Upper lobe of left lung (tissue), 6 donors: ENCODE results near the gene KNSTRN. TPM values are rescaled to one million over a fixed set of nuclear protein-coding genes. Genes with fewer than 3 reads are reported as not detected.

Experiments used
- ATAC-seq, 2 donors: fragments of 200-7000 bp; cut with Tn5 transposase; one replicate each; pipeline ENCODE4 v1.9.1; 2022; ENCODE audit warnings: mild to moderate bottlenecking in 2 of 2, moderate library complexity in 2 of 2; ENCODE audit not compliant: low FRiP score in 2 of 2
- DNase-seq, 2 donors: peaks; one replicate each; pipeline ENCODE4 v3.0.0-alpha.2; 2019 to 2020
- H3K27ac ChIP-seq, 4 donors: fragments of 200-600 bp; sonication (generic); one replicate each; pipeline ENCODE4 v1.5.1; 2016 to 2019
- H3K27me3 ChIP-seq, 4 donors: fragments of 200-600 bp; sonication (generic); one replicate each; pipeline ENCODE4 v1.5.1; 2017 to 2019
- H3K36me3 ChIP-seq, 4 donors: fragments of 200-600 bp; sonication (generic); one replicate each; pipeline ENCODE4 v1.5.1; 2016 to 2019
- H3K4me1 ChIP-seq, 4 donors: fragments of 200-600 bp; sonication (generic); one replicate each; pipeline ENCODE4 v1.5.1; 2018 to 2019
- H3K4me3 ChIP-seq, 4 donors: fragments of 200-600 bp; sonication (generic); one replicate each; pipeline ENCODE4 v1.5.1; 2017 to 2019; ENCODE audit warnings: mild to moderate bottlenecking in 2 of 4, moderate library complexity in 1 of 4
- H3K9me3 ChIP-seq, 4 donors: fragments of 200-600 bp; sonication (generic); one replicate each; pipeline ENCODE4 v1.5.1; 2018 to 2019
- EP300 ChIP-seq, 4 donors: sonication (generic); formaldehyde crosslinking; IDR thresholded peaks; one replicate each; pipeline ENCODE4 v1.5.1; 2017; ENCODE audit warnings: antibody characterized with exemption in 4 of 4, control low read depth in 2 of 4
- POLR2A ChIP-seq, 4 donors: fragments of 450-650 bp; IDR thresholded peaks; one replicate each; pipeline ENCODE4 v1.5.1; 2016 to 2017; ENCODE audit warnings: antibody characterized with exemption in 4 of 4, mild to moderate bottlenecking in 2 of 4
- POLR2AphosphoS5 ChIP-seq, 2 donors: sonication (generic); formaldehyde crosslinking; IDR thresholded peaks; one replicate each; pipeline ENCODE4 v1.5.1; 2017; ENCODE audit warnings: antibody characterized with exemption in 2 of 2
- WGBS, 2 donors: methylation state at CpG; one replicate each; pipeline ENCODE4 v1.1.5; 2017 to 2018; 5-methylcytosine and 5-hydroxymethylcytosine counted together
- total RNA-seq, 6 donors: library from RNA; depleted of rRNA in 4 of 6; stranded (reverse); fragments of >200 nt in 4 of 6; gene quantifications; one replicate each; pipeline versions ENCODE4 v1.1.0 to v1.2.1, GENCODE V29; 2016 to 2021
- TF ChIP-seq, protein P1 (sequence below), 6 experiments: fragments of 450-650 bp in 4 of 6; fragments of 200-600 bp in 2 of 6; sonication (generic) in 2 of 6; IDR thresholded peaks; one replicate each; pipeline ENCODE4 v1.5.1; 2016 to 2019; ENCODE audit warnings: antibody characterized with exemption in 6 of 6
- donor health status: DM: no; HTN: no; CAD: no; lungs with moderate emphysema.
- donor health status: DM: no; HTN: yes; CAD: no; lungs with severe emphysema.

The KNSTRN gene
- total RNA-seq, 6 donors from 2014 or later = 10.6 to 27.6 (median 17.3) TPM

DNA sequence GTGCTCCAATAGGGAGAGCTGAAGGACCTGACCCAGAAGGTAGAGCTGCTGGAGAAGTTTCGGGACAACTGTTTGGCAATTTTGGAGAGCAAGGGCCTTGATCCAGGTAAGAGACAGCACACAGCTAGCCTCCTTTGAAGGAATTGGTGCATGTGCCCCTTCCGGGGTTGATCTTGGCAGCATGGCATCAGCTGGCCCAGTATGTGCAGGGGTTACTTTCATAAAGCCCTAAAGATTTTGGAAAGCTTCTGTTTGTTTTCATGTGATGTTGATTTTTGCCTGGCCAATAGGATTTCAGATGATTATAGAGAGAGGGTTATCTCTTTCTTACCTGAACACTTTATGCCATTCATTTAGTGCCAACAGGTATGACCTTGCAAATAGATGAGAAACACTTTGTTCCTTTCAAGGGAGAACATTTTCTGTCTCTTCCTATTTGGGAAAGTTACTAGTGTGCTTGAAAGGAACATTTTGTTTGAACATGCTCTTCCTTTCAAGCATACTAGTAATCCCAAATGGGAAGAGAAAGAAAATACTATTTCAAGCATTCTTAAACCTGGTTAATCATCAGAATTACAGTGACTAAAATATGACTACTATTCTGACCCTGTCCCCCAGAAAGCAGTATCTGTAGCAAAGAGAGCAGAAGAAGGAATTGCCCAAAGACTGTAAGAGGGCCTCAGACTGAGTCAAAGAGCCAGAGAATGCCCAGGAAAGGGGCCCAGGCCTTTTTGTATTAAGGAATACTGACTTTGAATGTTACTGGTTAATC, 7.5 kb downstream of the KNSTRN start:
- TF ChIP-seq, protein P1, sequence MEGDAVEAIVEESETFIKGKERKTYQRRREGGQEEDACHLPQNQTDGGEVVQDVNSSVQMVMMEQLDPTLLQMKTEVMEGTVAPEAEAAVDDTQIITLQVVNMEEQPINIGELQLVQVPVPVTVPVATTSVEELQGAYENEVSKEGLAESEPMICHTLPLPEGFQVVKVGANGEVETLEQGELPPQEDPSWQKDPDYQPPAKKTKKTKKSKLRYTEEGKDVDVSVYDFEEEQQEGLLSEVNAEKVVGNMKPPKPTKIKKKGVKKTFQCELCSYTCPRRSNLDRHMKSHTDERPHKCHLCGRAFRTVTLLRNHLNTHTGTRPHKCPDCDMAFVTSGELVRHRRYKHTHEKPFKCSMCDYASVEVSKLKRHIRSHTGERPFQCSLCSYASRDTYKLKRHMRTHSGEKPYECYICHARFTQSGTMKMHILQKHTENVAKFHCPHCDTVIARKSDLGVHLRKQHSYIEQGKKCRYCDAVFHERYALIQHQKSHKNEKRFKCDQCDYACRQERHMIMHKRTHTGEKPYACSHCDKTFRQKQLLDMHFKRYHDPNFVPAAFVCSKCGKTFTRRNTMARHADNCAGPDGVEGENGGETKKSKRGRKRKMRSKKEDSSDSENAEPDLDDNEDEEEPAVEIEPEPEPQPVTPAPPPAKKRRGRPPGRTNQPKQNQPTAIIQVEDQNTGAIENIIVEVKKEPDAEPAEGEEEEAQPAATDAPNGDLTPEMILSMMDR (IDR thresholded peaks at IDR 0.05) = no peak
- TF ChIP-seq POLR2AphosphoS5 (IDR thresholded peaks at IDR 0.05) (no peak), EP300 (IDR thresholded peaks at IDR 0.05) (peak in 1 of 4 donors; percentile 75)
- Histone ChIP-seq H3K36me3 (peaks cover 3 to 57% (median 35%) of the 10 kb centered on the region in 4 donors), H3K27me3 (no peaks in the 10 kb centered on the region), H3K4me3 (no peak overlapping the region), H3K9me3 (no peaks in the 10 kb centered on the region), H3K27ac (peak overlapping the region; percentile 32 to 79 (median 55)), H3K4me1 (peaks cover 6 to 15% (median 14%) of the 10 kb centered on the region in 4 donors)
- DNase-seq (no peak), ATAC-seq (no peak)
- WGBS, 2 donors = 65 to 78% methylated on average over 2 of the region's 2 CpGs

DNA sequence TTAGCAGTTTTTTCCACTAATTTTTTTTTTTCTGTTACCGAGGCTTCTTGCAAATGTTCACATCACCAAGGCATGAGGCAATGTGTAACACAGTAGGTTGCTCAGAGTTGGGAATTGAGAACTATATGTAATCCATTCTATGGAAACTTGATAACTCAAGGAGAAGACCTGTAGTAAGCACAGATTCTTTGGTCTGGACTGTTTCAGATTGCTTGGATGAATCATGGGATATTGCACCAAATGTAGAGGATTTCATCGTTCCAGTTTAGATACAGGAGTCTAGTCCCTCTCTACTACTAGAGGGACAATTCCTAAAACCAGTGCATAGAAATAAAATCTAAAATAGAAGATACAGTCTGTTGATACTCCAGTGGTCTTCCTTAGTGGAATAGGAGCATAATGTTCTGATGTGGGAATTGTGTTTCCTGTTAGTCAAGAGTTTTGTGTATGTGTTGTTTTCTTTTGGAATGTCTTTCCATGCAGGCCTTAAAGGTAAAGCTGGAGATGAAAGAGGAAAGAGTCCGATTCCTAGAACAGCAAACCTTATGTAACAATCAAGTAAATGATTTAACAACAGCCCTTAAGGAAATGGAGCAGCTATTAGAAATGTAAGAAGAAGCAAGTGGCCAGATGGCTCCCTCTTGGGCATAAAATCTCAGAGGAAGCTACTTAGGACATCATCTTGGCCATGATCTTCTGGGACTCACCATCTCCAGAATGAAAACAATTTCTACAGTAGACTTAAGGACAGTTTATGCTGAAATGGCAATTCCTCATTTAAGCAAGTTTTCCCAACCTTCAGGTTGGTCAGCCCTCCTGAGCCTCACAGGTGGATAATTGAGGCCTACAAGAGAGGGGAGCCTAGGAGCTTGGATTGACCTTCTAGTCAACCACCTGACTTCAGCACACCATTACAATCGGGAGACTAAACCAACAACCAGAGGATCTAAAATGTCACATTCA, 10.7 kb downstream of the KNSTRN start:
- no peaks in the 10 kb centered on the region for H3K27me3 ChIP-seq
- no peaks in the 10 kb centered on the region for H3K9me3 ChIP-seq
- peaks cover 9 to 20% (median 16%) of the 10 kb centered on the region in 4 donors for H3K4me1 ChIP-seq
- H3K4me3 ChIP-seq = no peak overlapping the region
- WGBS, 2 donors = 85 to 91% methylated on average over 4 of the region's 4 CpGs
- TF ChIP-seq, protein P1 (IDR thresholded peaks at IDR 0.05) = no peak
- TF ChIP-seq EP300 (IDR thresholded peaks at IDR 0.05) (no peak), POLR2AphosphoS5 (IDR thresholded peaks at IDR 0.05) (no peak), POLR2A (IDR thresholded peaks at IDR 0.05) (no peak)
- peaks cover 0 to 46% (median 24%) of the 10 kb centered on the region in 4 donors for H3K36me3 ChIP-seq
- no peak for DNase-seq
- ATAC-seq = no peak
- H3K27ac ChIP-seq = no peak overlapping the region

DNA sequence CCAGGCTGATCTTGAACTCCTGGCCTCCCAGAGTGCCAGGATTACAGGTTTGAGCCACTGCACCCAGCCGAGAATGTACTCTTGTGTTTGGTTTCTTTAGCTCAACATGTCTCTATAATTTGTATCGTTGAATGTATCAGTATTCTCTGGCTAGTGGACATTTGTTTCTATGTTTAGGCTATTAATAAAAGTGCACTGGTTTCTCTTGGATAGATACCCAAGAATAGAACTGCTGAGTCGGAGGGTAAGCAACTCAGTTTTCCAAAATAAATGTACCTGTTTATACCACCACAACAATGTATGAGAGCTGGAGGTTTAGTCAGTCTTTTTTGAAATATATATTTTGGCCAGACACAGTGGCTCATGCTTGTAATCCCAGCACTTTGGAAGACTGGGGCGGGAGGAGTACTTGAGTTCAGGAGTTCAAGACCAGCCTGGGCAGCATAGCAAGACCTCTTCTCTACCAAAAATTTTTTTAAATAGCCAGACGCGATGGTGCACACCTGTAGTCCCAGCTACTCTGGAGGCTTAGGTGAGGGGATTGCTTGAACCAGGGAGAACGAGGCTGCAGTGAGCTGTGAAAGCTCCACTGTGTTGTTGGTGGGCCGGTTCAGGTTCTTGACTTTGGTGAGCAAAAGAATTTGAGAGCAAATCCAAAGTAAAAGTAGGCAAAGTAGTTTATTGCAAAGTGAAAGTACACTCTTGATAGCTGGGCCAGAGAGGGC, 15.3 kb downstream of the KNSTRN start:
- no peak overlapping the region for H3K27ac ChIP-seq
- no peak for TF ChIP-seq POLR2A (IDR thresholded peaks at IDR 0.05)
- no peaks in the 10 kb centered on the region for H3K9me3 ChIP-seq
- H3K4me1 ChIP-seq = peaks cover 0 to 12% (median 7%) of the 10 kb centered on the region in 4 donors
- no peaks in the 10 kb centered on the region for H3K27me3 ChIP-seq
- ATAC-seq = no peak
- peak overlapping the region in 1 of 4 donors; percentile 5 for H3K4me3 ChIP-seq
- DNase-seq = no peak
- peaks cover 0 to 11% (median 10%) of the 10 kb centered on the region in 4 donors for H3K36me3 ChIP-seq
- 78 to 87% methylated on average over 8 of the region's 8 CpGs for WGBS, 2 donors

DNA sequence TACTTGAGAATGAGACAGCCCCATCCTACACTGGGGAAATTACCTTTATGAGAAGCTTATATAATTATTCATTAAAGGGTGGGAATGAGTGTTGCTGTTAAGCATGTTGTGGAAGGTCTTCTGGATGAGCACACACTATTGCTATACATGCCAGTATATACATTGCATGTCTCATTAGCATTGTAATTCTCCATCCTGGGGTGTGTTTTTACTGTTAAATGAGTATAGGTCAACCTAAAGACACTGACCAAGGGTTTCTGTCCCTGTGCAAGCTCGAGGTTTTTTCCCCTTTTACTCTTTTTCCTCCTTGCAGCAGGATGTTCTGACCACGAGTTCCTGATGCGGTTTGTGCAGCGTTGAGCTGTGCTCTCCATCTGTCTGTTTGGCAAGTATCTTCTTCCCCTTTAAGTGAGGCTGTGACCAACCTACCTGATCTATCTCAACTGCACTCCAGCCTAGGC, 15.9 kb downstream of the KNSTRN start:
- DNase-seq = peak in 1 of 2 donors; percentile 74

More for the DNA sequence above, 15.9 kb downstream of the KNSTRN start:
- no peaks in the 10 kb centered on the region for H3K9me3 ChIP-seq
- WGBS, 2 donors = 43 to 57% methylated on average over 4 of the region's 4 CpGs
- peaks cover 0 to 6% (median 4%) of the 10 kb centered on the region in 4 donors for H3K36me3 ChIP-seq
- H3K27me3 ChIP-seq = no peaks in the 10 kb centered on the region
- no peak overlapping the region for H3K27ac ChIP-seq
- H3K4me1 ChIP-seq = peaks cover 0 to 12% (median 7%) of the 10 kb centered on the region in 4 donors
- peak overlapping the region in 1 of 4 donors; percentile 5 for H3K4me3 ChIP-seq
- peak; percentile 69 to 72 for ATAC-seq
- TF ChIP-seq EP300 (IDR thresholded peaks at IDR 0.05) (no peak), POLR2A (IDR thresholded peaks at IDR 0.05) (no peak), POLR2AphosphoS5 (IDR thresholded peaks at IDR 0.05) (no peak)
- TF ChIP-seq, protein P1 (IDR thresholded peaks at IDR 0.05) = no peak
